Endothelial cell of umbilical vein (primary cell): ENCODE measurements around the gene NDUFV1. TPM values are rescaled to one million over a fixed set of nuclear protein-coding genes. Genes with fewer than 3 reads are reported as not detected.

Source experiments
- BruUV-seq: library from RNA; stranded (reverse); fragments of 400-500 nt; replicated peaks from 2 replicates; lab custom pipeline; 2021; lab: Mats Ljungman, UMichigan
- CTCF ChIA-PET: fragments of 300-600, 350-600 bp; sonication (Branson Sonifier 250); formaldehyde crosslinking; loops from one replicate; lab custom pipeline; 2021; ENCODE audit warnings: antibody characterized with exemption, inconsistent platforms; lab: Charles Lee
- POLR2A ChIA-PET: fragments of 300-600, 350-600 bp; sonication (Branson Sonifier 250); formaldehyde crosslinking; loops from one replicate; lab custom pipeline; 2021; ENCODE audit warnings: antibody characterized with exemption, inconsistent platforms; lab: Charles Lee
- DNase-seq: peaks from one replicate; pipeline ENCODE4 v3.0.0-alpha.2; 2011; ENCODE audit warnings: low read depth, low spot score
- FAIRE-seq: peaks from 2 replicates; lab custom pipeline; 2011; peaks lifted over from hg19 to GRCh38; lab: Jason Lieb, UNC
- H2AFZ ChIP-seq: 2 replicates; pipeline ENCODE4 v1.6.0; 2012; ENCODE audit warnings: low read depth, low read length, control low read depth, inconsistent platforms
- H3K27ac ChIP-seq: 2 replicates; pipeline ENCODE4 v1.5.1; 2011; ENCODE audit warnings: low read depth, mild to moderate bottlenecking, control low read depth, low read length, moderate library complexity; ENCODE audit not compliant: insufficient read depth
- H3K27me3 ChIP-seq, 2 experiments: 2 replicates each; pipeline versions ENCODE4 v1.6.0 to v1.6.1; 2011; ENCODE audit warnings: low read length in 2 of 2, mixed read lengths in 1 of 2; ENCODE audit not compliant: control insufficient read depth in 2 of 2, insufficient read depth in 2 of 2
- H3K36me3 ChIP-seq, 2 experiments: 2 replicates in 1 of 2; 3 replicates in 1 of 2; pipeline ENCODE4 v1.5.1; 2011; ENCODE audit warnings: low read length in 2 of 2, mild to moderate bottlenecking in 1 of 2, moderate library complexity in 1 of 2; ENCODE audit not compliant: control insufficient read depth in 2 of 2, insufficient read depth in 2 of 2; ENCODE audit errors: extremely low read depth in 1 of 2
- H3K4me1 ChIP-seq: 3 replicates; pipeline ENCODE4 v1.5.1; 2011; ENCODE audit warnings: mild to moderate bottlenecking, low read length; ENCODE audit not compliant: control insufficient read depth, insufficient read depth; ENCODE audit errors: extremely low read depth
- H3K4me2 ChIP-seq: 2 replicates; pipeline ENCODE4 v1.6.1; 2011; ENCODE audit warnings: low read length, control low read depth, mixed read lengths; ENCODE audit not compliant: insufficient read depth
- H3K4me3 ChIP-seq, 3 experiments: fragments of 200-600 bp in 1 of 3; sonication (generic), shearing (Covaris generic) in 1 of 3; replicated peaks in 1 of 3; 2 replicates each; pipeline ENCODE4 v1.5.1; 2011 to 2016; ENCODE audit warnings: control low read depth in 3 of 3, low read length in 3 of 3, mild to moderate bottlenecking in 2 of 3, inconsistent platforms in 1 of 3, low read depth in 1 of 3, moderate library complexity in 1 of 3; ENCODE audit not compliant: insufficient read depth in 1 of 3
- H3K79me2 ChIP-seq: 2 replicates; pipeline ENCODE4 v1.6.0; 2012; ENCODE audit warnings: low read length, inconsistent platforms; ENCODE audit not compliant: control insufficient read depth, insufficient read depth
- H3K9ac ChIP-seq: replicated peaks from 2 replicates; pipeline ENCODE3; 2011; ENCODE audit warnings: low read length, control low read depth; ENCODE audit not compliant: insufficient read depth; ENCODE audit errors: extremely low read depth
- H3K9me1 ChIP-seq: replicated peaks from 3 replicates; pipeline ENCODE4 v1.6.0; 2011; ENCODE audit warnings: mild to moderate bottlenecking, low read length; ENCODE audit not compliant: control insufficient read depth, insufficient read depth; ENCODE audit errors: extremely low read depth
- H3K9me3 ChIP-seq: replicated peaks from 2 replicates; pipeline ENCODE4 v1.5.1; 2012; ENCODE audit warnings: low read length, inconsistent platforms; ENCODE audit not compliant: control insufficient read depth, insufficient read depth
- H4K20me1 ChIP-seq: replicated peaks from 2 replicates; pipeline ENCODE3; 2011; ENCODE audit warnings: mild to moderate bottlenecking, low read length; ENCODE audit not compliant: control insufficient read depth, insufficient read depth; ENCODE audit errors: extremely low read depth
- CTCF ChIP-seq, 2 donors: IDR thresholded peaks; 1 replicate in 1 of 2; 2 replicates in 1 of 2; pipeline ENCODE4 v1.5.1; 2011; ENCODE audit warnings: low read length in 2 of 2, mild to moderate bottlenecking in 2 of 2, moderate library complexity in 2 of 2, control low read depth in 1 of 2, inconsistent platforms in 1 of 2, low read depth in 1 of 2; ENCODE audit not compliant: insufficient read depth in 1 of 2; ENCODE audit errors: extremely low read depth in 1 of 2
- EZH2 ChIP-seq: IDR thresholded peaks from 2 replicates; pipeline ENCODE4 v1.6.1; 2012; ENCODE audit warnings: borderline replicate concordance, low read depth, mild to moderate bottlenecking, moderate library complexity, low read length, inconsistent platforms; ENCODE audit not compliant: severe bottlenecking
- FOS ChIP-seq: IDR thresholded peaks from 2 replicates; pipeline ENCODE4 v1.6.1; 2011; ENCODE audit warnings: mild to moderate bottlenecking, low read length, moderate library complexity, borderline replicate concordance; ENCODE audit not compliant: insufficient read depth
- GATA2 ChIP-seq: IDR thresholded peaks from 2 replicates; pipeline ENCODE4 v1.7.0; 2011; ENCODE audit warnings: low read depth, mild to moderate bottlenecking, moderate library complexity, mixed read lengths, low read length; ENCODE audit not compliant: insufficient read length, insufficient read depth
- JUN ChIP-seq: IDR thresholded peaks from 2 replicates; pipeline ENCODE4 v1.6.1; 2011; ENCODE audit warnings: borderline replicate concordance, low read depth; ENCODE audit not compliant: insufficient read length, insufficient read depth
- MYC ChIP-seq: IDR thresholded peaks from one replicate; pipeline ENCODE4 v1.6.1; 2011; ENCODE audit warnings: mild to moderate bottlenecking, low read depth, low read length
- POLR2A ChIP-seq: IDR thresholded peaks from 2 replicates; pipeline ENCODE4 v1.6.1; 2012; ENCODE audit warnings: low read depth, mild to moderate bottlenecking, control low read depth, low read length
- dilution Hi-C: fragments of 300-500 bp; cut with MboI; formaldehyde crosslinking; loops from one replicate; pipeline ENCODE4 v1.15.0; 2019; ENCODE audit warnings: low sequenced_read_pairs; ENCODE audit not compliant: extremely low pct_ligation_motif_present
- intact Hi-C: fragments of 100-400 bp; cut with micrococcal nuclease; formaldehyde crosslinking; loops from one replicate; pipeline ENCODE4 v1.10.0; 2022
- polyA plus RNA-seq, 4 experiments: library from polyadenylated mRNA; depleted of rRNA in 3 of 4; stranded (reverse) in 3 of 4; unstranded in 1 of 4; fragments of >200 nt; gene quantifications; 2 replicates each; pipeline versions ENCODE4 v1.2.1 to v1.2.3, GENCODE V29; 2011 to 2012; ENCODE audit warnings: missing spikeins in 1 of 4
- total RNA-seq: library from RNA; stranded (reverse); gene quantifications from 2 replicates; pipeline ENCODE4 v1.2.3, GENCODE V29; 2021

The NDUFV1 gene
- total and polyA plus RNA-seq, 2 donors (not counting 3 experiments of a cell fraction or from before 2014, with no cell fraction given), result 191 to 203 TPM

- dilution Hi-C loops, result no loop called here
- Histone ChIP-seq H2AFZ (no peak overlapping the region), H3K4me1 (no peaks in the 10 kb centered on the region)
Measured at GRCh38 chr11:67638535-67639437, 32.0 kb downstream of the NDUFV1 start.

More at GRCh38 chr11:67638535-67639437, 32.0 kb downstream of the NDUFV1 start:
- Histone ChIP-seq H3K36me3 (no peaks in the 10 kb centered on the region), H4K20me1 (no peaks in the 10 kb centered on the region), H3K9me3 (no peaks in the 10 kb centered on the region), H3K27me3 (no peaks in the 10 kb centered on the region), H3K4me2 (no peak overlapping the region), H3K9me1 (no peaks in the 10 kb centered on the region), H3K79me2 (no peaks in the 10 kb centered on the region), H3K9ac (no peak overlapping the region), H3K4me3 (no peak overlapping the region), H3K27ac (no peak overlapping the region)
- DNase-seq (no peak), FAIRE-seq (no peak)
- CTCF ChIA-PET, result interaction anchor here (0.6 to 2.9 kb wide), 5 partner anchors 9 to 36 kb away, joined by 3 to 13 read pairs (median 3); partner anchors contain the start of gene NUDT8
- POLR2A ChIA-PET, result no interaction called here
- intact Hi-C loops, result no loop called here
- BruUV-seq, result no TSS peak
- TF ChIP-seq MYC (no peak), POLR2A (no peak), JUN (no peak), CTCF (IDR thresholded peaks at IDR 0.05; ENCODE audit: extremely low read depth in 1 of 2, insufficient read depth in 1 of 2, low read depth in 1 of 2, low read length in 2 of 2) (no peak), EZH2 (no peak), FOS (no peak), GATA2 (no peak)
